ENCODE data around the gene MEGF11.

- TF ChIP-seq SPI1 (IDR thresholded peaks at IDR 0.05; ENCODE audit: low read depth, low read length): no peak
- no peak for TF ChIP-seq POLR2A (IDR thresholded peaks at IDR 0.05; ENCODE audit: low read depth, low read length)
- no peak for TF ChIP-seq POLR2AphosphoS5 (IDR thresholded peaks at IDR 0.05; ENCODE audit: low read depth, low read length)
- no peak for TF ChIP-seq TAF1 (IDR thresholded peaks at IDR 0.05; ENCODE audit: low read depth, low read length)
Measured at GRCh38 chr15:66278056-66278455, 24.5 kb upstream of the MEGF11 start.

Data from GM12891 (cell line).